GM10248 (cell line): ENCODE results near the gene RASGRP1.

ENCODE experiments used
- CTCF ChIA-PET: fragments of 300-600 bp; sonication (Branson Sonifier 250); formaldehyde crosslinking; extraction: SDS; loops from one replicate; lab custom pipeline; 2021; ENCODE audit warnings: antibody characterized with exemption; lab: Yijun Ruan, JAX
- POLR2A ChIA-PET: fragments of 350-650 bp; sonication (Branson Sonifier 250); formaldehyde crosslinking; extraction: SDS; loops from one replicate; lab custom pipeline; 2020; ENCODE audit warnings: antibody characterized with exemption; lab: Yijun Ruan, JAX
- DNase-seq: peaks from one replicate; pipeline ENCODE4 v3.0.0; 2012; ENCODE audit errors: extremely low spot score
- TF ChIP-seq, protein P1 (sequence below): IDR thresholded peaks from 2 replicates; pipeline ENCODE4 v1.5.1; 2012; ENCODE audit warnings: mild to moderate bottlenecking, low read depth; ENCODE audit errors: extremely low read depth, missing control alignments, control extremely low read depth

The RASGRP1 gene

DNA sequence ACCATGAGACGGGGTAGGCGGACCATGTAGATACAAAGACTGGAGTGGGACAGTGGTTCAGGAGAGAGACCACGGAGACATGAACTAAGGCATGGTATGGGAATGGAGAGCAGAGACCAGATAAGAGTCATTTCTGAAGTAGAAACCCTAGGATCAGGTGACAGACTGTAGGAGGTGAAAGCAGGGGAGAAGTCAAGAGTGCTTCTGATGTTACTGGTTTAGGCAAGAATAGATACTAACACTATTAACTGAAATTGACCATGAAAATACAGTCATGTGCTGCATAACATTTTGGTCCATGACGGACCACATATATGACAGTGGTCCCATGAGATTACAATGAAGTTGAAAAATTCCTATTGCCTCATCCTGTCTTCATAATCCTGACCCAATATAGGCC, 41.7 kb downstream of the RASGRP1 start:
- DNase-seq: no peak
- POLR2A ChIA-PET: no interaction called here
- TF ChIP-seq, protein P1, sequence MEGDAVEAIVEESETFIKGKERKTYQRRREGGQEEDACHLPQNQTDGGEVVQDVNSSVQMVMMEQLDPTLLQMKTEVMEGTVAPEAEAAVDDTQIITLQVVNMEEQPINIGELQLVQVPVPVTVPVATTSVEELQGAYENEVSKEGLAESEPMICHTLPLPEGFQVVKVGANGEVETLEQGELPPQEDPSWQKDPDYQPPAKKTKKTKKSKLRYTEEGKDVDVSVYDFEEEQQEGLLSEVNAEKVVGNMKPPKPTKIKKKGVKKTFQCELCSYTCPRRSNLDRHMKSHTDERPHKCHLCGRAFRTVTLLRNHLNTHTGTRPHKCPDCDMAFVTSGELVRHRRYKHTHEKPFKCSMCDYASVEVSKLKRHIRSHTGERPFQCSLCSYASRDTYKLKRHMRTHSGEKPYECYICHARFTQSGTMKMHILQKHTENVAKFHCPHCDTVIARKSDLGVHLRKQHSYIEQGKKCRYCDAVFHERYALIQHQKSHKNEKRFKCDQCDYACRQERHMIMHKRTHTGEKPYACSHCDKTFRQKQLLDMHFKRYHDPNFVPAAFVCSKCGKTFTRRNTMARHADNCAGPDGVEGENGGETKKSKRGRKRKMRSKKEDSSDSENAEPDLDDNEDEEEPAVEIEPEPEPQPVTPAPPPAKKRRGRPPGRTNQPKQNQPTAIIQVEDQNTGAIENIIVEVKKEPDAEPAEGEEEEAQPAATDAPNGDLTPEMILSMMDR: no peak
- CTCF ChIA-PET: interaction anchor here (0.9 to 3.1 kb wide), 8 partner anchors 10 to 168 kb away, joined by 3 to 14 read pairs (median 5); partner anchors contain the start of gene RASGRP1

DNA sequence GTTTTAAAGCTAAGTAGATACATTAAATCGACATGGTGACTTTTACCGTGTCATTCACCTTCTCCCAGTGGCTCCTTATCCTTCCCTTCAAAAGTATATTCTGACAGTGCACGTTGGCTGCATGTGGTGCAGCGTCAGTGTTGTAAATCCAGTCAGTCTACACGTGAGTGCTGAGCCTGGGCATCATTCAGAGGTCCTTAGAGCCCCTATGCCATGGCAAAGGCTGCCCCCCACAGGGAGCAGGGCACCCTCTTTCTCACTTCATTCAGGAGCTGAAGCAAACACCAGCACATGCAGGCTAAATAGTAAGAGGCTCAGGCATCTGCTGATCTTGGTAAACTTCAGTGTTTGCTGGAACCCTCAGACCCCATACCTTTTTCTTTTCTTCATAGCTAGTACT, 43.3 kb downstream of the RASGRP1 start:
- CTCF ChIA-PET: interaction anchor here (1.5 to 3.1 kb wide), 5 partner anchors 8 to 42 kb away, joined by 3 to 12 read pairs (median 6); partner anchors contain the start of gene RASGRP1
- no peak for DNase-seq
- TF ChIP-seq, protein P1: no peak
- POLR2A ChIA-PET: no interaction called here

DNA sequence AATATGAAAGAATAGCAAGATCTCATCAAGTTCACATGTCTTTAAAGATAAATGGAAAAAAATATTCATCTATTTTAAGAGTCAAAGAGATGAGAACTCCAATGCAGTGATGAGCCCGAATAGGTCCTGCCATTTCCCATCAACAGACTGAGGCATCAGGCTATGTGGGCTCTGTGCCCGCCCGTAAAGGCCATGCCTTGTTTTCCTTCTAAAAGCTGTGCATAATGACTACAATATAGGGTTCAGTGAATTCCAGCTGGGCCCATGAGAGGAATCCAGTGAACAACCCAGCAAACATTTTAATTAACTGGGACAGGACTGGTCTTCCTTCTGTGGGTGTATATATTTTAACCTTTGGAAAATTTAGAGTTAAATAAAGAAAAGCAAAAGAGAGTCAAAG, 44.6 kb downstream of the RASGRP1 start:
- ChIA-PET POLR2A (no interaction called here), CTCF (interaction anchor here (2.2 kb wide), 1 partner anchor 16 kb away, joined by 10 read pairs; no protein-coding TSS in a partner anchor)
- no peak for DNase-seq
- TF ChIP-seq, protein P1: no peak

DNA sequence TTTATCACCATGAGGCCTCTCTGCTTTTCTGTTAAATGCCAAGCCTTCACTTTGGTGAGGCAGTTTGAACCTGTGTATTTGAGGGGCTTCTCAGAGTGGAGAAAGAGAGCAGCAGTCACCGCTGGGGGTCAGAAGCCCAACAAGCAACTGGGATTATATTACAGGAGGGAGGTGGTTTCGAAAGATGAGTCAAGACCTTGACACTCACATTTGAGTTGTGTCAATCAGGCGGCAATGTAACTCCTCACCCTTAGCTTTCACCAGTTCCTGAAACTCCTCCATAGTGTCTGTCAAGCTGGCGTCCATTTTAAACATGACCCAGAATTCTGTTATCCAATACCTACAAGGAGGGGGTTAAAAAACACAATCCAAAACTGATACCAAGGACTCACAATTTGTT, 46.5 kb downstream of the RASGRP1 start:
- ChIA-PET POLR2A (no interaction called here), CTCF (interaction anchor here (0.7 to 2.9 kb wide), 7 partner anchors 11 to 166 kb away, joined by 3 to 9 read pairs (median 4); no protein-coding TSS in a partner anchor)
- DNase-seq: no peak
- TF ChIP-seq, protein P1: no peak

DNA sequence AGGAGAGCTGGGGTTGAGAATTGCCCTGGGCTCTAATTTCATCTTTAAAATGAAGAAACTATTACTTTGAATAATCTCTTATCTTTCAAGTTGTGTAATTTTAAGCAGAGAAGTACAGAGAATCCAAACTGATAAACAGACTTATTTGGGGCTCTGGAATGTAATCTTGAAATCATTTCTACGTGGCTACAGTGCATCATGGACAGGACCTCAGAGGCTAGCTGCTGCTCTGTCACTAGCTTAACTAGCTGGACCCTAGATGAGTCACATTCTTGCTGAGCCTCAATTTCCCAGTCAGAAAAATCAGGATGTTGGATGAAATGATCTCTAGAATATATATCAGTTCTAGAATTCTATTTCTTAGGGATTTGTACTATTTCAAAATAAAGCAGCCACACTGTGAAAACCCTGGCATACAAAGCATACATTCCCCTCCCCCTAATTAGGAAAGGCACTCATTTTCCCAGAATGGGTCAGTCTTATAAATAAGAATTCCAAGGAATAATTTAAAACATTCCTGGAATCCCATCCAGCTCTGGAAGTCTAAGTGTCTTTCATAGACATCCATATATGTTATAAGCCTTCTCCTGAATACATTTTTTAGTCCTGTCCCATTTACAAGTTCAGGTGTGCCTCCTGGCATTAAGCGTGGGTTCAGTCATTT, 47.2 kb downstream of the RASGRP1 start:
- no peak for DNase-seq
- TF ChIP-seq, protein P1: no peak
- POLR2A ChIA-PET: no interaction called here
- CTCF ChIA-PET: interaction anchor here (1.1 to 2.9 kb wide), 7 partner anchors 12 to 174 kb away, joined by 3 to 9 read pairs (median 4); no protein-coding TSS in a partner anchor

DNA sequence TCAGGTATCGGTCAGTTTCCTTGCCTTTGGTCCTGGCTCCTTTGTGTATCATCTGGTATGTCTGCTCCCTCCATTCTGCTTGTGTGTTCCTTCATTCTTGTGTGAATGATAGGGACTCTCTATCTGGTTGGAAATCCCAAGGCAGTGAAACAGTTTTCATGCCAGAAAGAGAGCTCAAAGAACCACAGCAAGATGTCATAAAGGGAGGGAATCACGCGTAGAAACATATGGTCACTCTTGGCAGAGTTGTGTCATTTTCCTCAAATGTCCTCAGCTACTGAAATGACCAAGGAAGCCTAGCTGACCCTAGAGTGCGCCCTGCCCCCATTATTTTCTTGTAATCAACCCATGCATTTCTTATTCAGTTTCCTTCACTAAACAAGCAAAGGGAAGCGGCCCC, 48.0 kb downstream of the RASGRP1 start:
- no peak for DNase-seq
- TF ChIP-seq, protein P1: no peak
- CTCF ChIA-PET: interaction anchor here (1.0 to 2.9 kb wide), 10 partner anchors 11 to 175 kb away, joined by 3 to 9 read pairs (median 3); no protein-coding TSS in a partner anchor
- POLR2A ChIA-PET: no interaction called here
